GM18868 (cell line): ENCODE results near the gene FAHD1.

Experiments used
- ATAC-seq: cut with Tn5 transposase; IDR thresholded peaks from one replicate; pipeline ENCODE4 v1.9.1; 2021; ENCODE audit warnings: mild to moderate bottlenecking, moderate library complexity; ENCODE audit not compliant: unreplicated experiment

Gene FAHD1

DNA sequence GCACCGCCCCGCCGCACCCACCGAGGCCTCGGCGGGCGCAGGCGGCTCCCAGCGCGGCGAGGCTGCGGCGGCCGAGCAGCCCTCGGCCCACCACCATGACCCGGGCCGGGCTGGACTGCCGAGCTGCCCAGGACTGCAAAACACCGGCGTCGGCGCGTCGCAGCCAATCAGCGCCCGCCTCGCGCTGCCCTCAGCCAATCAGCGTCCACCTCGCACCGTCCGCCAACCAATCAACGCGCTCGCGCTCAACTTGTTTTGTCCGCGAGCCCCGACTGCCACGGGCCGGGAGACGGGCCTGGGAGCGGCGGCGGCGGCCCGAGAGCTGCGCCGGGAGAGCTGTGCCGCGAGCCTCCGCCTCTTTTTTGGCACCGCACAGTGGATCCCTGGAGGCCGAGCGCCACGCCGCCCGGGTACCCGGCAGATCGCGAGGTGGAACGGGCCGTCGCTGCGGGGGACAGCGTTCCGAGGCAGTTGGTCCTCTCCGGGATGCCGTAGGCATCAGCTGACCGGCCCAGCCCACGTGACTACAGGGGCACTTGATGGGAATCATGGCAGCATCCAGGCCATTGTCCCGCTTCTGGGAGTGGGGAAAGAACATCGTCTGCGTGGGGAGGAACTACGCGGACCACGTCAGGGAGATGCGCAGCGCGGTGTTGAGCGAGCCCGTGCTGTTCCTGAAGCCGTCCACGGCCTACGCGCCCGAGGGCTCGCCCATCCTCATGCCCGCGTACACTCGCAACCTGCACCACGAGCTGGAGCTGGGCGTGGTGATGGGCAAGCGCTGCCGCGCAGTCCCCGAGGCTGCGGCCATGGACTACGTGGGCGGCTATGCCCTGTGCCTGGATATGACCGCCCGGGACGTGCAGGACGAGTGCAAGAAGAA, at the start of gene FAHD1, which contains the start of gene HAGH:
FAHD1 (plus strand) TSS at position 516 of the 883 bp plus-strand sequence; CDS start at position 549, 33 bp downstream.
HAGH (minus strand) TSS at position 135 of the 883 bp plus-strand sequence; CDS start at position 97, 38 bp downstream.
- ATAC-seq = peak; percentile 82

DNA sequence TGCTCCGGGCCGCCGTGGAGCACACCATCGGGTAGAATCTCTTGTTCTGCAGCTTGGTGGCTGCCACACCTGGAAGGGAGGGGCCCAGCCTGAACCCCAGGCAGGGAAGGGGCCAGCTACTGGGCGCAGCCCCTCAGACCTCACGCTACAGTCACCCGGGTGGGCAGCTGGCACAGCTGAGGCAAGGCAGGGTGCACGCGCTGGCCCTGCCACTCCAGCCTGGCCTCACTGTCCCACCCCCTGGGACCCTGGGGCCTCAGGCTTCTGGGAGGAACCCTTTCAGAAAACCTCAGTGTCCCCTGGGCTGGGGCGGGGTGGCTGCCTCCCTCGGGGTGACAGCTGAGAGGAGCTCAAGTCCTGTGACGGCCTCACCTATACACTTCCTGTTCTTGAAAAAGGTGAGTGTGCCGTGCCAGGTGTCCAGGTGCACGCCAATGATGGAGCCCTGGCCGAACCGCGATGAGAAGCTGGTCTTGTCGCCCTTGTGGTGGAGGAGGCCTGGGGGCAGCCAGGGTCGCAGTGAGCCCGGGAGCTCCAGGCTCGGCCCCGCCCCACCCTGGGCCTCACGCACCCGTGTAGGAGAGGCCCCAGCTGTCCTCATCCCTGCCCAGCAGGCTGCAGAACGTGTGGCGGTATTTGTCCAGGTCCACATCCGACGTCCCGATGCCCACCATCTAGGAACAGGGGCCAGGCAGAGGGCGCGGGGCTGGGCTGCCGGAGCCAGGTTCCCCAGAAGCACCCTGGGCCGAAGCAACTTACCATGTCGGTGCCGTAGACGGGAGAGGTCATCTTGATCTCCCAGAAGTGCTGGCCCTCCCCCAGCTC, 49.4 kb upstream of the FAHD1 start:
- ATAC-seq = no peak

GRCh38 chr16:1778200-1779179, 48.5 kb upstream of the FAHD1 start:
- ATAC-seq = no peak

DNA sequence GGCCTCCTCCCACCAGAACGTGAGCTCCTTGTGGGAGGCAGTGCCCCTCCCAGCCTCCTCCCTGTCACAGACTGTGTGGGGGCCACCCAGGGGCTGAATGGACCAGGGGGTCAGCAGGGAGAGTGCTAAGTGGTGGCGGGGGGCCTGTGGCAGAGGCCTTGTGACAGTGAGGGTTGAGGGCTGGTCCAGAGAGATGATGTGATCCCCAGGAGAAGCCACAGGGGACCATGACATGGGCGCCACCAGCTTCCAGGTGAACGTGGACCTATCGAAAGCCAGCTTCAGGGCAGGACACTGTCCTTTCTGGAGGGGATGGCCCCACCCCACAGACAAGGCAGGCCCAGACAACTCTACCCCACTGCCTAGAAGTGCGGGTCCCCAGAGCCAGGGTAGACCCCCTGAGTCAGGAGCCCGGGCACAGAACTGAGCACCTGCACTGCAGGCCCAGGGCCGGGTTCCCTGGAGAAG, 47.7 kb upstream of the FAHD1 start:
- no peak for ATAC-seq

- no peak for ATAC-seq
Measured at GRCh38 chr16:1779741-1780676, 47.0 kb upstream of the FAHD1 start.

DNA sequence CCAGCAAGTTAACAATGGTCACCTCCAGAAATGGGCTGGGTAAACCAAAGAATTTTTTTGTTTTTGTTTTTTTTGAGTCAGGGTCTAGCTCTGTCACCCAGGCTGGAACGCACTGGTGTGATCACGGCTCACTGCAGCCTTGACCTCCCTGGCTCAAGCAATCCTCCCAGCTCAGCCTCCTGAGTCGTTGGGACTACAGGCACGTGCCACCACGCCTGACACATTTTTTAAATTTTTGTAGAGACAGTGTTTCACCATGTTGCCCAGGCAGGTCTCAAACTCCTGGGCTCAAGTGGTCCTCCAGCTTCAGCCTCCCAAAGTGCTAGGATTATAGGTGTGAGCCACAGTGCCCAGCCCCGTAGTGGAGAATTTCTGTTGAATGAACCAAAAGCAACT, 46.3 kb upstream of the FAHD1 start:
- no peak for ATAC-seq

- ATAC-seq = no peak
Measured at GRCh38 chr16:1781254-1781653, 45.8 kb upstream of the FAHD1 start.

DNA sequence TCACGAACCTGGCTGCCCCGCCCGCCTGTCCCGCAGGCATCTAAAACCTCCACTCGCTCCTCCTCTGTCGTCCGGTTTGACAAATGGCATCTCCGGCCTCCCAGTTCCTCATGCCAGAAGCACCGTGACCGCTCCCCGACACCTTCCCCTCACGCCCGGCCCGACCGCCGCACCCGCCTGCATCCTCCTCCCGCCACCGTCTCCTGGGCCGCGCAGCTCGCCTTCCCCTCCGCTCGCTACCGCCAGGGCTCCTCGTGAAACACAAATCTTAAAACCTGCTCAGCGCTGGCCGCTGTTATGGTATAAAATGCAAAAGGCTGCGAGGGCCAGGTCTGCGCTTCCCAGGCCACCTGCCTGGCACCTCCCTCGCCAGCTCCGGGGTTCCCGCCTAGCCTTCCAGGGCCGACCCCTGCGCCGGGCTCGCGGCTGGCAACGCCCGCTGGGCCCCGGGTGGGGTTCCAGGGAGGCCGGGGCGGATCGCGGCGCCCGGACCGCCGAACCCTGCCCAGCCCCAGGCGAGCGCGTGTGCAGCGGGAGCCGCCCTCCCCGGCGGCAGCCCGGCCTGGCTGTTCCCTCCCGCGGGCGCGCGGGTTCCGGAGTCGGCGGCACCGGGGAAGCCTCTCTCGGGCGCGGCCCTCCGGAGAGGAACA, 45.1 kb upstream of the FAHD1 start:
- ATAC-seq = peak; percentile 4

DNA sequence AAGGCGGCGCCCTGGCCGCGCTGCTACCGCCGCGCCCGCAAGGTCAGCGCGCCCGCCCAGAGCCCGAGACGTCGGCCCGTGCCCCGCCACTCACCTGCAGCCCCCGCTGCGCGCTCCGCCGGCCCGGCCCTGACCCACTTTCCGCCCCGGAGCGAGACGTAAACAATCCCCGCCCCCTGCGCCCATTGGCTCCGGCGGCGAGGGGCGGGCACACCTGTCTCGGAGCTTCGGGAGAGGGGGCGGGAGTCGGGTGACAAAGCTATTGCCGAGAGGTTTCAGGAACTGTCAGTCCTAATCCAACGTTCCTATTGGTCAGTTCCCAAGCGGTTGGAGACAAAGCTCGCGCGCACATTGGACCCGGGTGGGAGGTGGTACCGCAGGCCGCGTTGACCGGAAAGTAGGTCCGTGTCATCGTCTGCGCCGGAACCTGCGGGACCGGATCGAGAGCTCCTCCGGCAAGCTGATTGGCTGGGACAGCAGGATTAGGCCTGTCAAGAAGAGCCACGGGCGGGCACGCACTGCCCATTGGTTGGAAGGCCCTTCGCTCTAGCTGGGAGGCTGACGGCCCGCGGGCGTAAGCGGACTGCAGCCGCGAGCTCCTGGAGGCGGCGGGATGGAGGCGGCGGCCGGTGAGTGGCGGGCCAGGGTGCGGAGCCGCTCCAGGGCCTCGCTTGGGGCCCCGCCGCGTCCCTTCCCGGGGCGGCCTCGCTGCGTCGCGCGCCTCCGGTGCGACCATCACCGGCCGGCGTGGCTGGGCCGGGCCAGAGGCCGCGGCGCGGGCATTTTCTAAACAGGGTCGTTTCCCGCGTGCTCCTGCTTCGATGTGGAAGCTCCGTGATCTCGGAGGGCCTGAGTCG, 44.4 kb upstream of the FAHD1 start, which contains the start of the genes NUBP2 and SPSB3:
NUBP2 (plus strand) TSS at position 553 of the 857 bp plus-strand sequence; CDS start at position 614, 61 bp downstream.
SPSB3 (minus strand) TSS at position 164 of the 857 bp plus-strand sequence. CDS start 1,088 bp downstream, outside the sequence.
- ATAC-seq = peak; percentile 84

DNA sequence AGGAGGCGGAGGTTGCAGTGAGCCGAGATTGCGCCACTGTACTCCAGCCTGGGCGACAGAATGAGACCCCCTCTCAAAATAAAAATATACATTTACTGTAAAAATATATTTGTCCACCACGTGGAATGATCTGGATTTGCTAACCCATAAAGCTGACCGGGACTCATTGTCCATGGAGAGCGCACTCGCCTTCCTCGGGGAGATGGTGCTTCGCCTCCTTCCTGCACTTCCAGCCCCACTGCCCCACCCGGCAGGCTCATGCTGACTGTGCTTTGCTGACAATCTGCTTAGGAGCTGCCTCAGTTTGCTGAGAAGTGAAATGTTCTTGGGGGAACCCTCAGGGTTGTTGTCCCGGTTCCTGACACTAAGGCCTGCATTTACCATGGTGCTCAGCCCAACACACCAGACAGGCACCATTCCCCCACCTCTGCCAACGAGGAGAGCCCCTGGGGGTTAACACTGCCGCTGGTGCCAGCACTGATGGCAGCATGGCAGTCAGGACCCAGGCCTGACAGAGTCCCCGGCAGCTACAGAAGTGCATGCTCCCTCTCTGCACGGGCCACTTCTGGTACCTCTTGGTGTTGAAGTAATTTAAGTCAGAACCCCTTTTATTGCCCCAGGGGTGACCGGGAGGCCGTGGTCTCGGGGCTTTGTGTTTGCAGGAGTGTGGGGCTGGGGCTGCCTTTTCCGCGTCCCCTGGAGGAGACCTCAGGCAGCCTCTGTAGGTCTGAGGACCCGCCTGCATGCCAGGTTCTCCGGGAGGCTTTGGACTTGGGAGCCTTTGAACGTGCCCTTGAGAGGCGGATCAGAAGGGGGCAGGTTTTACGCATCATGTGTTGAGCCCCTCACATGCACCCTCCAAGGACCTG, 41.8 kb upstream of the FAHD1 start:
- ATAC-seq = no peak

GRCh38 chr16:1785846-1786170, 41.2 kb upstream of the FAHD1 start:
- no peak for ATAC-seq

- no peak for ATAC-seq
Measured at GRCh38 chr16:1786242-1787055, 40.6 kb upstream of the FAHD1 start.

DNA sequence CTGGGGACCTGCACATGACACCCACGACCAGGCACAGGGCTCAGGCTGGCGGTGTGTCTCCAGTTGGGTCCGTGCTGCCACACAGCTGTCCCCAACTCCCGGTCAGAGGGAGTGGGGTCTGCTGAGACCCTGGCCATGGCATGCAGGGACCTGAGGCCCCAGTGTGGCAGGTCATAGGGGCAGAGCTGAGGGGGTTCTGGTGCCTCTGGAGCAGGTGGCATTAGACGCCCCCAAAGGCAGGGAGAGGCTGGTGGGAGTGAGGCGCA, 40.0 kb upstream of the FAHD1 start:
- ATAC-seq = no peak

- ATAC-seq = no peak
Measured at GRCh38 chr16:1787322-1788094, 39.5 kb upstream of the FAHD1 start.

GRCh38 chr16:1788095-1788707, 38.8 kb upstream of the FAHD1 start:
- no peak for ATAC-seq
